ENCODE results near the gene ISOC2.

ISOC2 gene

GRCh38 chr19:55489711-55490477 lies 28.5 kb upstream of the ISOC2 start:
- DNase-seq (ENCODE audit: low read depth): no peak

GRCh38 chr19:55488986-55489710 lies 27.7 kb upstream of the ISOC2 start:
- DNase-seq (ENCODE audit: low read depth): no peak

GRCh38 chr19:55487924-55488687 lies 26.7 kb upstream of the ISOC2 start, which contains the start of gene SSC5D:
Gene SSC5D (plus strand): TSS chr19:55488436. CDS start chr19:55488590, 154 bp downstream.
- DNase-seq (ENCODE audit: low read depth): no peak

- peak; percentile 89 for DNase-seq (ENCODE audit: low read depth)
Measured at GRCh38 chr19:55486971-55487923, 25.8 kb upstream of the ISOC2 start.

- DNase-seq (ENCODE audit: low read depth): no peak
Measured at GRCh38 chr19:55486043-55486970, 24.9 kb upstream of the ISOC2 start.

GRCh38 chr19:55485439-55486011 lies 24.1 kb upstream of the ISOC2 start:
- no peak for DNase-seq (ENCODE audit: low read depth)

GRCh38 chr19:55484593-55485438 lies 23.4 kb upstream of the ISOC2 start, which contains the start of gene NAT14:
Gene NAT14 (plus strand): TSS chr19:55485188. CDS start chr19:55485709, 521 bp downstream.
- DNase-seq (ENCODE audit: low read depth): no peak

- no peak for DNase-seq (ENCODE audit: low read depth)
Measured at GRCh38 chr19:55483706-55484592, 22.5 kb upstream of the ISOC2 start.

GRCh38 chr19:55482967-55483705 lies 21.7 kb upstream of the ISOC2 start:
- DNase-seq (ENCODE audit: low read depth): no peak

GRCh38 chr19:55482156-55482961 lies 20.9 kb upstream of the ISOC2 start:
- no peak for DNase-seq (ENCODE audit: low read depth)

GRCh38 chr19:55481794-55482155 lies 20.3 kb upstream of the ISOC2 start:
- no peak for DNase-seq (ENCODE audit: low read depth)

- DNase-seq (ENCODE audit: low read depth): no peak
Measured at GRCh38 chr19:55481148-55481793, 19.8 kb upstream of the ISOC2 start.

GRCh38 chr19:55479451-55480230 lies 18.2 kb upstream of the ISOC2 start:
- DNase-seq (ENCODE audit: low read depth): no peak

GRCh38 chr19:55479045-55479444 lies 17.6 kb upstream of the ISOC2 start:
- DNase-seq (ENCODE audit: low read depth): no peak

GRCh38 chr19:55478364-55478763 lies 16.9 kb upstream of the ISOC2 start:
- no peak for DNase-seq (ENCODE audit: low read depth)

Measured in GM04503 (cell line).